Activated CD8-positive, alpha-beta T cell treated with anti-CD3 and anti-CD28 coated beads for 36 hours (primary cell): ENCODE data around the gene BAZ2B. TPM values are rescaled to one million over a fixed set of nuclear protein-coding genes. Genes with fewer than 3 reads are reported as not detected.

Source experiments
- ATAC-seq: fragments of 200-7000 bp; cut with Tn5 transposase; one replicate; pipeline ENCODE4 v1.10.0; 2021; ENCODE audit warnings: mild to moderate bottlenecking, moderate library complexity
- CTCF ChIA-PET: fragments of 350-600 bp; sonication (Branson Sonifier 250); formaldehyde crosslinking; loops from one replicate; lab custom pipeline; 2021; ENCODE audit warnings: antibody characterized with exemption; lab: Charles Lee
- POLR2A ChIA-PET: fragments of 350-600 bp; sonication (Branson Sonifier 250); formaldehyde crosslinking; loops from one replicate; lab custom pipeline; 2021; ENCODE audit warnings: antibody characterized with exemption; lab: Charles Lee
- DNase-seq: peaks from one replicate; pipeline ENCODE4 v3.0.0-alpha.2; 2020
- H3K27ac Mint-ChIP-seq: one replicate; pipeline ENCODE4 v1.8.0; 2021; ENCODE audit warnings: mild to moderate bottlenecking, mixed read lengths
- H3K27me3 Mint-ChIP-seq: one replicate; pipeline ENCODE4 v1.8.0; 2021; ENCODE audit warnings: mixed read lengths
- H3K36me3 Mint-ChIP-seq: one replicate; pipeline ENCODE4 v1.8.0; 2021; ENCODE audit warnings: low read depth, mixed read lengths
- H3K4me1 Mint-ChIP-seq: one replicate; pipeline ENCODE4 v1.8.0; 2021; ENCODE audit warnings: low read depth, mixed read lengths
- H3K4me3 Mint-ChIP-seq: one replicate; pipeline ENCODE4 v1.8.0; 2021; ENCODE audit warnings: mild to moderate bottlenecking, moderate library complexity, mixed read lengths
- H3K9me3 Mint-ChIP-seq: one replicate; pipeline ENCODE4 v1.8.0; 2021; ENCODE audit warnings: mixed read lengths
- intact Hi-C: fragments of 100-400 bp; cut with micrococcal nuclease; formaldehyde crosslinking; loops from one replicate; pipeline ENCODE4 v1.10.0; 2022
- total RNA-seq, 2 experiments: library from RNA; stranded (reverse); gene quantifications; one replicate each; pipeline ENCODE4 v1.2.3, GENCODE V29; 2021
- TF ChIP-seq, protein P1 (sequence below): fragments of 200-600 bp; IDR thresholded peaks from one replicate; pipeline ENCODE4 v1.8.0; 2022; ENCODE audit warnings: antibody characterized with exemption, mild to moderate bottlenecking

BAZ2B gene
- total RNA-seq, 2 experiments from 2014 or later: 7.7 to 8.2 TPM

DNA sequence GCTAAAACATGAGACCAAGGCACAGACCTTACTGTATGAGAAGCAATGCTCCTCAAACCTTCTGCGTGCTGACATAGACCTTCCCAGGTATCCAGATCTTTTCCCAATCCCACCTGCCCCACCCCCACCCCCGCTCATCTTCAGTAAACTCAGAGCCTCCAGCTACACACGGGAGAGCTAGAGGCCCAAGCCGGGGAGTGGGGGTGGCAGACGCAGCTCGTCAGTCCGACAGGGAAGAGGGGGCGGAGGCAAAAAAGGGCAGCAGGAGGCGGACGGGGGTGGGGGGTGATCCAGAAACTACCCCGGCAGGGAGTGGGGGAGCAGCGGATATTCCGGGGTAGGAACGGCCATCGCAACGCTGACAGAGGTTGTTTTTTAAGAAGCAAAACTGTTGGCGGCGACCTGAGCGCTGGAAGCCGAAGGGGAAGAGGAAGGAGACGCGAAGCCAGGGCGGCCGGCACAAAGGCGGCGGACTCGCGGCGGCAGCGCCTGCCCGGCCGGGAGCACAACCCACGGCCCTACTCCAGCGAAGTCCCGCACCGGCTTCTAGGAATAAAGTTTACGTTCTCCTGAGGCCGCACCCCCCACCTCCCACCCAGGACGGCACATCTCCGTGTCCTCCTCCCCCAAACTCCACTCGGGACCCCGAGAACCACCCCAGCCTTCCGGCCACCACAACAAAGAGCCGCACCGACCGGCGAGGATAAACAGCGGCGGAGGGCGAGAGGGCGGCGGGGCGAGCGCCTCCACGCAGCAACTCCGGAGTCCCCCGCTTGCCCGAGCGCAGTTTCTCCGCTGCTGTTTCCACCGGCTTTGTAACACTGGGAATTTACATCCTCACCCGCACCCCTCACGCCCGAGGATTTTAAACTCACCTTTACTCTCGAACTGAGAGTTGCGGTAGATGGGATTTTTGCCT lies 722 bp downstream of the BAZ2B start:
- intact Hi-C loops: no loop called here
- H3K27ac Mint-ChIP-seq: no peak overlapping the region
- H3K4me1 Mint-ChIP-seq: peaks cover 8% of the 10 kb centered on the region
- H3K9me3 Mint-ChIP-seq: no peaks in the 10 kb centered on the region
- DNase-seq (peak; percentile 45), ATAC-seq (peak; percentile 76)
- no peaks in the 10 kb centered on the region for H3K36me3 Mint-ChIP-seq
- POLR2A ChIA-PET: interaction anchor here (0.6 kb wide), 1 partner anchor 551 kb away, joined by 4 read pairs; no protein-coding TSS in a partner anchor
- TF ChIP-seq, protein P1, sequence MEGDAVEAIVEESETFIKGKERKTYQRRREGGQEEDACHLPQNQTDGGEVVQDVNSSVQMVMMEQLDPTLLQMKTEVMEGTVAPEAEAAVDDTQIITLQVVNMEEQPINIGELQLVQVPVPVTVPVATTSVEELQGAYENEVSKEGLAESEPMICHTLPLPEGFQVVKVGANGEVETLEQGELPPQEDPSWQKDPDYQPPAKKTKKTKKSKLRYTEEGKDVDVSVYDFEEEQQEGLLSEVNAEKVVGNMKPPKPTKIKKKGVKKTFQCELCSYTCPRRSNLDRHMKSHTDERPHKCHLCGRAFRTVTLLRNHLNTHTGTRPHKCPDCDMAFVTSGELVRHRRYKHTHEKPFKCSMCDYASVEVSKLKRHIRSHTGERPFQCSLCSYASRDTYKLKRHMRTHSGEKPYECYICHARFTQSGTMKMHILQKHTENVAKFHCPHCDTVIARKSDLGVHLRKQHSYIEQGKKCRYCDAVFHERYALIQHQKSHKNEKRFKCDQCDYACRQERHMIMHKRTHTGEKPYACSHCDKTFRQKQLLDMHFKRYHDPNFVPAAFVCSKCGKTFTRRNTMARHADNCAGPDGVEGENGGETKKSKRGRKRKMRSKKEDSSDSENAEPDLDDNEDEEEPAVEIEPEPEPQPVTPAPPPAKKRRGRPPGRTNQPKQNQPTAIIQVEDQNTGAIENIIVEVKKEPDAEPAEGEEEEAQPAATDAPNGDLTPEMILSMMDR: no peak
- CTCF ChIA-PET: no interaction called here
- H3K4me3 Mint-ChIP-seq: peak overlapping the region; percentile 77
- H3K27me3 Mint-ChIP-seq: peaks cover 21% of the 10 kb centered on the region

DNA sequence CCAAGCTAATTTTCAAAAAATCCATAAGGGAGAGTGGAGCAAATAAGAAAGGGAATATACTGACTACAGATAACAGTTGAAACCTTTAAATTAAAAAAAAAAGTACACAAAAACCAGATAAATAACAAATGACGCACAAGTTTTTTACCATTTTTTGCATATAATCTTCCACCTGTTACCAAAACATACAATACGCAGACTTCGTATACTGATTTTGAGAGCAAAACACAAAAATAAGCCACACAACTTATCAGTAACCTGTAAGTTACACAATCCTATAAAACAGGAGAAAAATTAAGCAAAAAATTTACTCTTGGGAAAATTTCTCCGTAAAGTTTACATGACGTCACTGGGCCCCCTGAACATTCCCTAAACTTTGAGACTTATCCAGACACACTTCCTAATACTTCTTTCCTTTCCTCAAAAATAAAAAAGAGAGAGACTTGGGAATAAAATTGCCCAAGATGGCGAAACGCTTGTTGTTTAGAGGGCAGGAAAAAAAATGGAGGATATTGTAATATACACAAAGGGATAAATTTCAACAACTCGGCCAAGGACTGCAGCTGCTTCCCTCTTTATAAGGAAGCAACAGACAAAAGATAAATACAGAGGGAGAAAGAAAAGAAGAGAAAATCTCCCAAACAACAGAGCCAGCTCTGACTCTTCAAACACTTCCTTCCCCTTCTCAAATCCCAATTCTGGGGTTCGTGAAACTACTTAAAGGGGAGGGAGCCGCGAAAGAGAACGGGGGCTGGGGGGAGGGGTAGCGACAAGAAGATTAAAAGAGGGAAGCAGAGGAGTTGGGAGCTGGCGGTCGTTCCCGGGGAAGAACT lies 1.6 kb downstream of the BAZ2B start:
- POLR2A ChIA-PET: interaction anchor here (0.6 kb wide), 2 partner anchors 241 to 550 kb away, joined by 3 to 4 read pairs; no protein-coding TSS in a partner anchor
- H3K36me3 Mint-ChIP-seq: no peaks in the 10 kb centered on the region

DNA sequence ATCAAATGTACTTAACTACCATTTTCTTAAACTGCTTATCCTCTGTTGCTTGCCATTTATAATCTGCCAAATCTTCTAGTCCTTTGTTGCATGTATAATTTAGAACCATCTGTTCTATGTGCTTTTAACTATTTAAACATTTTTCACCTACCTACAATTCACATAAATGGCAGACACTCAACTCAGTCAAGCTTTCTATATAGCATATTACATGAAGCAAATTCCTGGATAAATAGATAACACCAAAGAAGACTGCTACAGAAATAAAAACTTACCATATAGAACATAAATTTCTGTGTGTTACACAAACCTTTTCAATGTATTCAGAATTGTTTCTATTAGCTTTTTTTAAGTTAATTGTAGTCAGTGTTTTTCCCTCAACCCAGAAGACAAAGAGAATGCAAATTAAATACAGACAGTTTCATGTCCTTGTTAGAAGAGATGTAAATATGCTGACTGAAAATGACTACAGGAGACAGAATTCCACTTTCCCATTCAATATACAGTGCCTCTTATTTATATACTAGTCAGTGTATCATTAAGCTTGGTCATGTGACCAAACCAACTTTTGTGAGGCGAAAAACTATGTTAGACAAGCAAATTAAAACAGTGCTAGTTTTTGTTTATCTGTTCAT lies 2.6 kb downstream of the BAZ2B start:
- CTCF ChIA-PET: no interaction called here
- no peak for DNase-seq
- no peaks in the 10 kb centered on the region for H3K9me3 Mint-ChIP-seq
- ATAC-seq: no peak
- H3K4me1 Mint-ChIP-seq: peaks cover 8% of the 10 kb centered on the region
- intact Hi-C loops: no loop called here
- no peak overlapping the region for H3K4me3 Mint-ChIP-seq
- TF ChIP-seq, protein P1: no peak
- POLR2A ChIA-PET: no interaction called here
- no peak overlapping the region for H3K27ac Mint-ChIP-seq
- peaks cover 21% of the 10 kb centered on the region for H3K27me3 Mint-ChIP-seq
- no peaks in the 10 kb centered on the region for H3K36me3 Mint-ChIP-seq

More for the DNA sequence above, 1.6 kb downstream of the BAZ2B start:
- ATAC-seq: peak; percentile 24
- no peak for DNase-seq
- H3K4me1 Mint-ChIP-seq: peaks cover 8% of the 10 kb centered on the region
- peak overlapping the region; percentile 77 for H3K4me3 Mint-ChIP-seq
- intact Hi-C loops: no loop called here
- peaks cover 21% of the 10 kb centered on the region for H3K27me3 Mint-ChIP-seq
- H3K9me3 Mint-ChIP-seq: no peaks in the 10 kb centered on the region
- H3K27ac Mint-ChIP-seq: no peak overlapping the region
- TF ChIP-seq, protein P1: no peak
- CTCF ChIA-PET: no interaction called here

DNA sequence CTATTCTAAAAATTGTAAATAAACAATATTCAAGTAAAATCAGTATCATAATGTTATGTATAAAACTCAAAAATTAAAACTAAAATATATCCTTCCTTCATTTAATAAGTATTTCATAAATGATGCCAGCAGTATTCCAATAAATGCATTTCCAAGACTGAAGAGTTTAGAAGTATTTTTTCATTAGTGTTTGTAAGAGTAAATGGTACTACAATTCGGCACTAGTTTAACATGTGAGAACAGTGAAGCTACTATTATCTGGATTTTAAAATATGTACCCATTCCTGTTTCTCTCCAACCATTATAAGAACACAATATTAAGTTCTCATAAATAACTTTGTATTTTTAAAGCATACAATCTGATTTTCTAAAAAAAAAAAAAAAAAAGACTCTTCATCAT lies 3.3 kb downstream of the BAZ2B start:
- Mint-ChIP-seq H3K9me3 (no peaks in the 10 kb centered on the region), H3K27me3 (peaks cover 21% of the 10 kb centered on the region), H3K36me3 (no peaks in the 10 kb centered on the region), H3K27ac (no peak overlapping the region), H3K4me1 (peaks cover 8% of the 10 kb centered on the region), H3K4me3 (no peak overlapping the region)
- ATAC-seq (no peak), DNase-seq (no peak)
- TF ChIP-seq, protein P1: no peak
- POLR2A ChIA-PET: interaction anchor here (0.6 kb wide), 1 partner anchor 12 kb away, joined by 3 read pairs; no protein-coding TSS in a partner anchor
- intact Hi-C loops: no loop called here
- CTCF ChIA-PET: interaction anchor here (0.9 kb wide), 1 partner anchor 71 kb away, joined by 3 read pairs; no protein-coding TSS in a partner anchor
